Esophagus squamous epithelium (tissue), 5 donors: ENCODE data around the gene EMC10. TPM values are rescaled to one million over a fixed set of nuclear protein-coding genes. Genes with fewer than 3 reads are reported as not detected.

Experiments
- DNase-seq: peaks from one replicate; lab custom pipeline; 2025; lab: John Stamatoyannopoulos, UW
- H3K27ac ChIP-seq, 4 donors: fragments of 200-600 bp; sonication (generic); one replicate each; pipeline ENCODE4 v1.5.1; 2016 to 2019; ENCODE audit warnings: mild to moderate bottlenecking in 1 of 4
- H3K27me3 ChIP-seq, 4 donors: fragments of 200-600 bp; sonication (generic); 1 replicate in 3 of 4; 2 replicates in 1 of 4; pipeline versions ENCODE4 v1.5.1 to v1.6.0; 2017 to 2021; ENCODE audit warnings: antibody characterized with exemption in 1 of 4
- H3K36me3 ChIP-seq, 3 donors: fragments of 200-600 bp; sonication (generic); one replicate each; pipeline ENCODE4 v1.5.1; 2016 to 2019
- H3K4me1 ChIP-seq, 3 donors: fragments of 200-600 bp; sonication (generic); one replicate each; pipeline ENCODE4 v1.5.1; 2017 to 2019
- H3K4me3 ChIP-seq, 4 donors: fragments of 200-600 bp; sonication (generic); 1 replicate in 3 of 4; 2 replicates in 1 of 4; pipeline ENCODE4 v1.5.1; 2016 to 2019; ENCODE audit warnings: mild to moderate bottlenecking in 2 of 4, moderate library complexity in 1 of 4
- H3K9me3 ChIP-seq, 3 donors: fragments of 200-600 bp; sonication (generic); one replicate each; pipeline ENCODE4 v1.5.1; 2016 to 2019
- CTCF ChIP-seq, 6 experiments: fragments of 450-650 bp in 4 of 6; fragments of 200-600 bp in 2 of 6; sonication (generic) in 2 of 6; IDR thresholded peaks; one replicate each; pipeline ENCODE4 v1.5.1; 2016 to 2019; ENCODE audit warnings: antibody characterized with exemption in 6 of 6, mild to moderate bottlenecking in 4 of 6, moderate library complexity in 4 of 6
- POLR2A ChIP-seq, 4 donors: fragments of 450-650 bp; IDR thresholded peaks; one replicate each; pipeline ENCODE4 v1.6.1; 2017; ENCODE audit warnings: antibody characterized with exemption in 4 of 4, mild to moderate bottlenecking in 4 of 4, moderate library complexity in 3 of 4
- WGBS, 2 donors: methylation state at CpG; one replicate each; pipeline ENCODE4 v1.1.5; 2018; 5-methylcytosine and 5-hydroxymethylcytosine counted together
- intact Hi-C: fragments of 100-400 bp; cut with DNase I; formaldehyde crosslinking; loops from one replicate; pipeline ENCODE4 v1.15.0; 2022
- total RNA-seq, 4 donors: library from RNA; depleted of rRNA; stranded (reverse); fragments of >200 nt; gene quantifications; one replicate each; pipeline ENCODE4 v1.1.0, GENCODE V29; 2016
- donor health status: DM: yes; HTN: yes; CAD: no.

EMC10 gene
- total RNA-seq, 4 donors from 2014 or later, result 50.2 to 76.1 (median 59.7) TPM

GRCh38 chr19:50459067-50459456 lies 17.2 kb upstream of the EMC10 start:
- H3K36me3 ChIP-seq, result no peaks in the 10 kb centered on the region
- no peak overlapping the region for H3K27ac ChIP-seq
- DNase-seq, result no peak
- H3K9me3 ChIP-seq, result no peaks in the 10 kb centered on the region
- intact Hi-C loops, result no loop called here
- H3K4me1 ChIP-seq, result no peaks in the 10 kb centered on the region
- TF ChIP-seq POLR2A (IDR thresholded peaks at IDR 0.05) (no peak), CTCF (IDR thresholded peaks at IDR 0.05) (no peak)
- H3K27me3 ChIP-seq, result peaks cover 0 to 71% (median 5%) of the 10 kb centered on the region in 4 donors
- 45% methylated on average over 2 of the region's 32 CpGs; no CpG with 5 or more reads in 1 of the 2 donors for WGBS, 2 donors
- H3K4me3 ChIP-seq, result no peak overlapping the region

GRCh38 chr19:50459638-50460037 lies 16.7 kb upstream of the EMC10 start:
- TF ChIP-seq CTCF (IDR thresholded peaks at IDR 0.05), result no peak
- no peak for TF ChIP-seq POLR2A (IDR thresholded peaks at IDR 0.05)
- intact Hi-C loops, result loop anchor here (5.0 kb wide), 1 partner anchor 92 kb away; the partner anchor contains the start of gene NAPSA
- DNase-seq, result no peak
- peaks cover 0 to 76% (median 5%) of the 10 kb centered on the region in 4 donors for H3K27me3 ChIP-seq
- no peak overlapping the region for H3K27ac ChIP-seq
- no peaks in the 10 kb centered on the region for H3K9me3 ChIP-seq
- no peaks in the 10 kb centered on the region for H3K4me1 ChIP-seq
- 47 to 50% methylated on average over 1 of the region's 1 CpG for WGBS, 2 donors
- H3K36me3 ChIP-seq, result no peaks in the 10 kb centered on the region
- H3K4me3 ChIP-seq, result no peak overlapping the region

GRCh38 chr19:50460161-50460765 lies 16.0 kb upstream of the EMC10 start:
- TF ChIP-seq CTCF (IDR thresholded peaks at IDR 0.05), result no peak
- intact Hi-C loops, result loop anchor here (5.0 kb wide), 1 partner anchor 93 kb away; the partner anchor contains the start of gene NAPSA
- no peaks in the 10 kb centered on the region for H3K9me3 ChIP-seq
- peaks cover 0 to 79% (median 5%) of the 10 kb centered on the region in 4 donors for H3K27me3 ChIP-seq
- H3K27ac ChIP-seq, result no peak overlapping the region
- no peaks in the 10 kb centered on the region for H3K4me1 ChIP-seq
- no peaks in the 10 kb centered on the region for H3K36me3 ChIP-seq
- 14 to 15% methylated on average over 12 to 13 of the region's 13 CpGs for WGBS, 2 donors
- no peak for DNase-seq
- H3K4me3 ChIP-seq, result no peak overlapping the region

GRCh38 chr19:50461066-50461875 lies 15.0 kb upstream of the EMC10 start:
- no peak for DNase-seq
- intact Hi-C loops, result loop anchor here (5.0 kb wide), 1 partner anchor 94 kb away; the partner anchor contains the start of gene NAPSA
- Histone ChIP-seq H3K27ac (no peak overlapping the region), H3K4me1 (peaks cover 0 to under 1% (median 0%) of the 10 kb centered on the region in 3 donors), H3K27me3 (peaks cover 0 to 78% (median 5%) of the 10 kb centered on the region in 4 donors), H3K36me3 (no peaks in the 10 kb centered on the region), H3K9me3 (no peaks in the 10 kb centered on the region), H3K4me3 (no peak overlapping the region)
- WGBS, 2 donors, result 13 to 24% methylated on average over 15 to 20 of the region's 28 CpGs
- TF ChIP-seq CTCF (IDR thresholded peaks at IDR 0.05), result peak; percentile 72 to 83 (median 78)
- no peak for TF ChIP-seq POLR2A (IDR thresholded peaks at IDR 0.05)

- H3K27ac ChIP-seq, result no peak overlapping the region
- no peaks in the 10 kb centered on the region for H3K9me3 ChIP-seq
- peaks cover 0 to 7% (median 0%) of the 10 kb centered on the region in 3 donors for H3K4me1 ChIP-seq
- no peaks in the 10 kb centered on the region for H3K36me3 ChIP-seq
- peaks cover 0 to 70% (median 5%) of the 10 kb centered on the region in 4 donors for H3K27me3 ChIP-seq
- TF ChIP-seq POLR2A (IDR thresholded peaks at IDR 0.05) (no peak), CTCF (IDR thresholded peaks at IDR 0.05) (no peak)
- 61 to 69% methylated on average over 7 of the region's 7 CpGs for WGBS, 2 donors
- DNase-seq, result no peak
- no peak overlapping the region for H3K4me3 ChIP-seq
- intact Hi-C loops, result loop anchor here (5.0 kb wide), 1 partner anchor 96 kb away; the partner anchor contains the start of gene NAPSA
Observed at GRCh38 chr19:50462970-50463369, 13.3 kb upstream of the EMC10 start.
